ENCODE results near the gene ADGRV1. TPM values are rescaled to one million over a fixed set of nuclear protein-coding genes. Genes with fewer than 3 reads are reported as not detected.

The ADGRV1 gene
- total RNA-seq, 2 experiments from 2014 or later, result not detected

GRCh38 chr5:91130759-91131158 lies 572.2 kb downstream of the ADGRV1 start:
- no TSS peak for BruUV-seq (replicated peaks)
- H4K20me1 ChIP-seq (ENCODE audit: insufficient read depth, low read length), result no peaks in the 10 kb centered on the region
- no peaks in the 10 kb centered on the region for H3K79me2 ChIP-seq (ENCODE audit: insufficient read depth, low read depth, low read length)
- intact Hi-C loops (cut with micrococcal nuclease; ENCODE audit: unreplicated experiment), result no loop called here
- H3K4me3 ChIP-seq (ENCODE audit: low read depth, low read length, poor library complexity, severe bottlenecking), result no peak overlapping the region
- no peaks in the 10 kb centered on the region for H3K4me1 ChIP-seq (ENCODE audit: insufficient read depth, low read length, poor library complexity, severe bottlenecking)
- TF ChIP-seq, protein P1, sequence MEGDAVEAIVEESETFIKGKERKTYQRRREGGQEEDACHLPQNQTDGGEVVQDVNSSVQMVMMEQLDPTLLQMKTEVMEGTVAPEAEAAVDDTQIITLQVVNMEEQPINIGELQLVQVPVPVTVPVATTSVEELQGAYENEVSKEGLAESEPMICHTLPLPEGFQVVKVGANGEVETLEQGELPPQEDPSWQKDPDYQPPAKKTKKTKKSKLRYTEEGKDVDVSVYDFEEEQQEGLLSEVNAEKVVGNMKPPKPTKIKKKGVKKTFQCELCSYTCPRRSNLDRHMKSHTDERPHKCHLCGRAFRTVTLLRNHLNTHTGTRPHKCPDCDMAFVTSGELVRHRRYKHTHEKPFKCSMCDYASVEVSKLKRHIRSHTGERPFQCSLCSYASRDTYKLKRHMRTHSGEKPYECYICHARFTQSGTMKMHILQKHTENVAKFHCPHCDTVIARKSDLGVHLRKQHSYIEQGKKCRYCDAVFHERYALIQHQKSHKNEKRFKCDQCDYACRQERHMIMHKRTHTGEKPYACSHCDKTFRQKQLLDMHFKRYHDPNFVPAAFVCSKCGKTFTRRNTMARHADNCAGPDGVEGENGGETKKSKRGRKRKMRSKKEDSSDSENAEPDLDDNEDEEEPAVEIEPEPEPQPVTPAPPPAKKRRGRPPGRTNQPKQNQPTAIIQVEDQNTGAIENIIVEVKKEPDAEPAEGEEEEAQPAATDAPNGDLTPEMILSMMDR (conservative IDR thresholded peaks at IDR 0.05; ENCODE audit: low read length), result no peak
- no peak for TF ChIP-seq EZH2phosphoT487 (IDR thresholded peaks at IDR 0.05; ENCODE audit: borderline replicate concordance, low read depth, low read length)
- H2AFZ ChIP-seq (ENCODE audit: low read length), result no peak overlapping the region
- H3K36me3 ChIP-seq (ENCODE audit: insufficient read depth, low read length), result no peaks in the 10 kb centered on the region
- H3K9me3 ChIP-seq (ENCODE audit: low read length), result no peaks in the 10 kb centered on the region
- no peak overlapping the region for H3K4me2 ChIP-seq (ENCODE audit: low read length)
- H3K27ac ChIP-seq (ENCODE audit: low read depth, low read length, poor library complexity, severe bottlenecking), result no peak overlapping the region
- CTCF ChIA-PET (ENCODE audit: unreplicated experiment), result no interaction called here
- no peaks in the 10 kb centered on the region for H3K9me2 ChIP-seq (ENCODE audit: insufficient read depth, low read length)
- DNase-seq (ENCODE audit: low spot score), result no peak
- POLR2A ChIA-PET, result interaction anchor here (0.7 kb wide), 1 partner anchor 712 kb away, joined by 4 read pairs; no protein-coding TSS in a partner anchor

- H3K36me3 ChIP-seq (ENCODE audit: insufficient read depth, low read length), result no peaks in the 10 kb centered on the region
- intact Hi-C loops (cut with micrococcal nuclease; ENCODE audit: unreplicated experiment), result no loop called here
- no peaks in the 10 kb centered on the region for H4K20me1 ChIP-seq (ENCODE audit: insufficient read depth, low read length)
- DNase-seq (ENCODE audit: low spot score), result no peak
- ChIA-PET CTCF (ENCODE audit: unreplicated experiment) (no interaction called here), POLR2A (interaction anchor here (0.7 kb wide), 1 partner anchor 10 kb away, joined by 3 read pairs; no protein-coding TSS in a partner anchor)
- no peak overlapping the region for H3K4me3 ChIP-seq (ENCODE audit: low read depth, low read length, poor library complexity, severe bottlenecking)
- H3K9me3 ChIP-seq (ENCODE audit: low read length), result no peaks in the 10 kb centered on the region
- no peaks in the 10 kb centered on the region for H3K79me2 ChIP-seq (ENCODE audit: insufficient read depth, low read depth, low read length)
- TF ChIP-seq EZH2phosphoT487 (IDR thresholded peaks at IDR 0.05; ENCODE audit: borderline replicate concordance, low read depth, low read length), result no peak
- TF ChIP-seq, protein P1 (conservative IDR thresholded peaks at IDR 0.05; ENCODE audit: low read length), result no peak
- no peak overlapping the region for H2AFZ ChIP-seq (ENCODE audit: low read length)
- H3K4me2 ChIP-seq (ENCODE audit: low read length), result no peak overlapping the region
- H3K4me1 ChIP-seq (ENCODE audit: insufficient read depth, low read length, poor library complexity, severe bottlenecking), result no peaks in the 10 kb centered on the region
- BruUV-seq (replicated peaks), result no TSS peak
- no peaks in the 10 kb centered on the region for H3K9me2 ChIP-seq (ENCODE audit: insufficient read depth, low read length)
- no peak overlapping the region for H3K27ac ChIP-seq (ENCODE audit: low read depth, low read length, poor library complexity, severe bottlenecking)
Measured at GRCh38 chr5:91132550-91132949, 574.0 kb downstream of the ADGRV1 start.

DNA sequence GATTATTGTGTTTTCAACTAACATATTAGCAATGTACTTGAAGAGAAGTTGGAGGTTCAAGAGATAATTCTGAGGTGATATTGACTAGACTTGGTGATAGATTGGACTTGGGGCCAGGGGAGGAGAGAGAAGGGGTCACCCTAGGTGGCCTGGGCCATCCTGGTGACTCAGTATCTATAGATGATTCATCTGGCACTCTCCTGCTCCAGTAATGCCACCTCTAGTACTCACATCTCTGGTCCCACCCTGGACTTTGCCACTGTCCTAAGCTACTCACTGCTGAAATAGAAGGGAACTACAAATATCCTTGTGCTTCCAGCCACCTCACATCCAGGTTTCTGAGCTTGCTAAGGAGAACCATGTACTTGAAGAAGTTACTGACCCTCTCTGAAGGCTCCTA lies 574.6 kb downstream of the ADGRV1 start:
- Histone ChIP-seq H3K4me1 (ENCODE audit: insufficient read depth, low read length, poor library complexity, severe bottlenecking) (no peaks in the 10 kb centered on the region), H3K4me3 (ENCODE audit: low read depth, low read length, poor library complexity, severe bottlenecking) (no peak overlapping the region), H3K4me2 (ENCODE audit: low read length) (no peak overlapping the region), H2AFZ (ENCODE audit: low read length) (no peak overlapping the region), H4K20me1 (ENCODE audit: insufficient read depth, low read length) (no peaks in the 10 kb centered on the region), H3K36me3 (ENCODE audit: insufficient read depth, low read length) (no peaks in the 10 kb centered on the region), H3K27ac (ENCODE audit: low read depth, low read length, poor library complexity, severe bottlenecking) (no peak overlapping the region), H3K9me2 (ENCODE audit: insufficient read depth, low read length) (no peaks in the 10 kb centered on the region), H3K79me2 (ENCODE audit: insufficient read depth, low read depth, low read length) (no peaks in the 10 kb centered on the region), H3K9me3 (ENCODE audit: low read length) (no peaks in the 10 kb centered on the region)
- intact Hi-C loops (cut with micrococcal nuclease; ENCODE audit: unreplicated experiment), result no loop called here
- ChIA-PET CTCF (ENCODE audit: unreplicated experiment) (no interaction called here), POLR2A (interaction anchor here (0.8 kb wide), 1 partner anchor 78 kb away, joined by 3 read pairs; no protein-coding TSS in a partner anchor)
- BruUV-seq (replicated peaks), result no TSS peak
- DNase-seq (ENCODE audit: low spot score), result no peak
- TF ChIP-seq, protein P1 (conservative IDR thresholded peaks at IDR 0.05; ENCODE audit: low read length), result no peak
- no peak for TF ChIP-seq EZH2phosphoT487 (IDR thresholded peaks at IDR 0.05; ENCODE audit: borderline replicate concordance, low read depth, low read length)
